Neural crest cell (in vitro differentiated cells): ENCODE data around the gene EPN2. TPM values are rescaled to one million over a fixed set of nuclear protein-coding genes. Genes with fewer than 3 reads are reported as not detected.

Experiments used
- DNase-seq: peaks from one replicate; pipeline ENCODE4 v3.0.0; 2021; ENCODE audit warnings: low read depth, mixed read lengths, low spot score
- H3K27ac Mint-ChIP-seq: one replicate; pipeline ENCODE4 v1.8.0; 2021; ENCODE audit warnings: mild to moderate bottlenecking, mixed read lengths; ENCODE audit not compliant: unreplicated experiment
- H3K27me3 Mint-ChIP-seq: 2 replicates; pipeline ENCODE4 v1.8.0; 2021; ENCODE audit warnings: low read depth, mild to moderate bottlenecking, mixed read lengths
- H3K36me3 Mint-ChIP-seq: 2 replicates; pipeline ENCODE4 v1.8.0; 2021; ENCODE audit warnings: low read depth, mild to moderate bottlenecking, mixed read lengths
- H3K4me1 Mint-ChIP-seq: 2 replicates; pipeline ENCODE4 v1.8.0; 2021; ENCODE audit warnings: mixed read lengths
- H3K4me3 Mint-ChIP-seq: one replicate; pipeline ENCODE4 v1.8.0; 2021; ENCODE audit warnings: mild to moderate bottlenecking, mixed read lengths
- H3K9me3 Mint-ChIP-seq: 2 replicates; pipeline ENCODE4 v1.8.0; 2021; ENCODE audit warnings: mixed read lengths
- total RNA-seq: library from RNA; stranded (reverse); gene quantifications from 2 replicates; pipeline ENCODE4 v1.2.1, GENCODE V29; 2021
- TF ChIP-seq, protein P1 (sequence below): fragments of 200-600 bp; sonication (generic); conservative IDR thresholded peaks from 2 replicates; pipeline ENCODE4 v1.5.0; 2021; ENCODE audit warnings: antibody characterized with exemption, mild to moderate bottlenecking

EPN2 gene
- total RNA-seq, 1 donor from 2014 or later: 45.5 TPM

GRCh38 chr17:19268611-19269010, 31.4 kb downstream of the EPN2 start:
- H3K4me1 Mint-ChIP-seq: peaks cover 40% of the 10 kb centered on the region
- no peak for DNase-seq
- H3K27ac Mint-ChIP-seq: peak overlapping the region; percentile 64
- TF ChIP-seq, protein P1, sequence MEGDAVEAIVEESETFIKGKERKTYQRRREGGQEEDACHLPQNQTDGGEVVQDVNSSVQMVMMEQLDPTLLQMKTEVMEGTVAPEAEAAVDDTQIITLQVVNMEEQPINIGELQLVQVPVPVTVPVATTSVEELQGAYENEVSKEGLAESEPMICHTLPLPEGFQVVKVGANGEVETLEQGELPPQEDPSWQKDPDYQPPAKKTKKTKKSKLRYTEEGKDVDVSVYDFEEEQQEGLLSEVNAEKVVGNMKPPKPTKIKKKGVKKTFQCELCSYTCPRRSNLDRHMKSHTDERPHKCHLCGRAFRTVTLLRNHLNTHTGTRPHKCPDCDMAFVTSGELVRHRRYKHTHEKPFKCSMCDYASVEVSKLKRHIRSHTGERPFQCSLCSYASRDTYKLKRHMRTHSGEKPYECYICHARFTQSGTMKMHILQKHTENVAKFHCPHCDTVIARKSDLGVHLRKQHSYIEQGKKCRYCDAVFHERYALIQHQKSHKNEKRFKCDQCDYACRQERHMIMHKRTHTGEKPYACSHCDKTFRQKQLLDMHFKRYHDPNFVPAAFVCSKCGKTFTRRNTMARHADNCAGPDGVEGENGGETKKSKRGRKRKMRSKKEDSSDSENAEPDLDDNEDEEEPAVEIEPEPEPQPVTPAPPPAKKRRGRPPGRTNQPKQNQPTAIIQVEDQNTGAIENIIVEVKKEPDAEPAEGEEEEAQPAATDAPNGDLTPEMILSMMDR: no peak
- no peaks in the 10 kb centered on the region for H3K36me3 Mint-ChIP-seq
- no peaks in the 10 kb centered on the region for H3K27me3 Mint-ChIP-seq
- no peak overlapping the region for H3K4me3 Mint-ChIP-seq
- H3K9me3 Mint-ChIP-seq: no peaks in the 10 kb centered on the region

DNA sequence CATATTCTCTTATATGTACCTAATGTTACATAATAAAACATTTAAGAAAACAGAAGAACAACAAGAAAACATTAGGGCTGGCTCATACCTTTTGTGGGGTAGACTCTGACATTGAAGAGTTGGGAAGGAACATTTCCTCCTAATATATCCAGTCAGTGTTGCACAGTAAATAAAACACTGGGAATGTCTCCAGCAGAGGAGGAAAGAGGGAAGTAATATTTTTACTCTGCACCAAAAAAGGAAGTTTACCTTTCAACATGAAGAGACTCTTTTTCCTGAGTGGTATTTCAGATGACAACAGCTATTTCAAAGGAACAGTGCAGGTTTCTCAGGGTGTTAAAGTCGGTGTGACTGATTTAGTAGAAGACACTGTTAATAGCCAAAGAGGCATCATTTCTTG, 31.9 kb downstream of the EPN2 start:
- DNase-seq: no peak
- TF ChIP-seq, protein P1: no peak
- H3K27me3 Mint-ChIP-seq: no peaks in the 10 kb centered on the region
- no peak overlapping the region for H3K4me3 Mint-ChIP-seq
- no peak overlapping the region for H3K27ac Mint-ChIP-seq
- no peaks in the 10 kb centered on the region for H3K9me3 Mint-ChIP-seq
- H3K36me3 Mint-ChIP-seq: peaks cover 4% of the 10 kb centered on the region
- H3K4me1 Mint-ChIP-seq: peaks cover 38% of the 10 kb centered on the region

DNA sequence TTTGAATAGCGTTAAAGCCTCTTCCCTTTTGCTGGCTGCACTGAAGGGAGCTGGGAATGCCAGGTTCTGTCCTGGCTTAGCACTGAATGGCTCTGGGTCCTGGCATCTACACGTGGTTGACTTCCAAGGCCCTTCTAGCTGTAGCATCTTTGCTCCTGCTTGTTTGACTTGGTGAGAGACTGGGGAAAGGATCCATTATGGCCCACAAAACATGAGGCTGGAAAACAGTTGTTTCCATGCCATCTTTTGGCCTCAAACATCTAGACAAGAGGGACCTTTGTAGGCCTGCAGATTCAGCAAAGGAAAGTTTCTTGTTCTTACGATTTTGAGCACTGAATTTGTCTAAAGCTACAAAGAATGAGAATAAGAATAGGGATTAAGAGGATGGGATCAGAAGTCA, 32.5 kb downstream of the EPN2 start:
- H3K4me3 Mint-ChIP-seq: no peak overlapping the region

GRCh38 chr17:19270347-19270703, 33.2 kb downstream of the EPN2 start:
- Mint-ChIP-seq H3K27me3 (no peaks in the 10 kb centered on the region), H3K4me3 (no peak overlapping the region), H3K27ac (no peak overlapping the region), H3K9me3 (no peaks in the 10 kb centered on the region), H3K36me3 (peaks cover 10% of the 10 kb centered on the region), H3K4me1 (peaks cover 32% of the 10 kb centered on the region)
- DNase-seq: no peak
- TF ChIP-seq, protein P1: no peak

More for the DNA sequence above, 32.5 kb downstream of the EPN2 start:
- Mint-ChIP-seq H3K36me3 (peaks cover 4% of the 10 kb centered on the region), H3K9me3 (no peaks in the 10 kb centered on the region), H3K27me3 (no peaks in the 10 kb centered on the region), H3K27ac (peak overlapping the region; percentile 70), H3K4me1 (peaks cover 33% of the 10 kb centered on the region)
- DNase-seq: no peak
- TF ChIP-seq, protein P1: no peak

DNA sequence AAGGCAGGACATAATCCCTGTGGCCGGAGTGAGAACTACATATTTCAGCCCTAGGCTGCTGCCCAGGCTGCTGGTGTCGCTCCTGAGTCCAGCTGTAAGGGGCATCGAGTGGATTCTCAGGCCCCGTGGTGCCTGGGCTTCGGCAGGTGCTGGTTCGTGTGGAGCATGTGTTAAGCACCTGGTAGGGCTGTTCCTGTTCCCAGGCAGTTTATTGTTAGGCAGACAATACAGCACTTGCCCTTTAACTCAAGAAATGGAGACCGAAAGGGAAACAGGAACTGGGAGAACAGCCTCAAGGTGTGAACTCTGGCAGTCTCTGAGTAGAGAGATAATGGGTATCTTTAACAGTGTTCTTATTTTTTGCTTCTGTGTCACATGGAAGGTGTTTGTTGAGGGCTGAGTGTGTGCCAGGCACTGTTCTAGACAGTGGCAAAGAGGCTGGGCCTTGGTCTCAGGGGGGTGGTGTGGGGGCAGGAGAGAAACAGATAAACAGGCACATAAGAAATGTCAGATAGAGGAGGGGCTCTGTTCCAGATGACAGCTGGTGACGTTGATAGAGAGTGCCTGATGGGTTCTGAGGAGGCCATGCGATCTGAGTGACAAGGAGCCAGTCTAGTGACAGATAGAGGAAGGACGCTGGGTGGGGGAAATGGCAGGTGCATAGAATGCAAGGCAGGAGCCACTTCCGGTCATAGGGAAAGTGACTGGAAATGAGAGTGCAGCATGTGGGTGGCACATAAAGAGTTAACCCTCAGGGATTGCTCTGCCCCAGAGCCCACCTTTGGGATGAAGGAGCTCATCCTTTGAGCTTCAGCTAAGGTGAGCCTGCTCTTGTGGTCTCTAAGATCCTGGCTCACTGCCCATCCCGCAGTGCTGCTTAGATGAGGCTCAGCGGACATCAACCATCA, 33.8 kb downstream of the EPN2 start:
- peaks cover 26% of the 10 kb centered on the region for H3K4me1 Mint-ChIP-seq
- no peak overlapping the region for H3K27ac Mint-ChIP-seq
- H3K36me3 Mint-ChIP-seq: peaks cover 12% of the 10 kb centered on the region
- no peaks in the 10 kb centered on the region for H3K9me3 Mint-ChIP-seq
- TF ChIP-seq, protein P1: no peak
- no peaks in the 10 kb centered on the region for H3K27me3 Mint-ChIP-seq
- no peak for DNase-seq
- H3K4me3 Mint-ChIP-seq: no peak overlapping the region
